ENCODE measurements around the gene ATP9A. TPM values are rescaled to one million over a fixed set of nuclear protein-coding genes. Genes with fewer than 3 reads are reported as not detected.

The ATP9A gene
- total RNA-seq, 4 donors from 2014 or later = 14.8 to 23.7 (median 18.7) TPM

DNA sequence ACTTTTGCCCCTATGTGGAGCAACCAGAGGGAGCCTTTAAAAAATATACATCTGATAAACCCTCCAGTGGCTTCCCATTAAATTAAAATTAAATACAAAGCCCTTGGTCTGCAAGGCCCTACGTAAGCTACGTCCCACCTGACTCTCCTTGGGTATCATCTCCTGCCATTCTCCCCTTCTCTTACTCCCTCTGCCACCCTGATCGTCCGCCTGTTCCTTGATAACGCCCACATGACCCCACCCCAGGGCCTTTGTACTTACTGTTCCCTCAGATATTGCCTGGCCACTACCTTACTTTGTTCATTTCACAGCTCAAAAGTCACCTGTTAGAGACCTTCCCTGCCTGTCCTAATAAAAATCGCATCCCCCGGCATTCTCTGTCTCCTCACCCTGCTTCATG, 220.2 kb downstream of the ATP9A start:
- H3K4me3 ChIP-seq = no peak overlapping the region
- WGBS = 93% methylated on average over 7 of the region's 7 CpGs
- H3K9me3 ChIP-seq = no peaks in the 10 kb centered on the region
- H3K4me1 ChIP-seq = peaks cover 7% of the 10 kb centered on the region
- no peak overlapping the region for H3K27ac ChIP-seq
- H3K27me3 ChIP-seq = no peaks in the 10 kb centered on the region
- DNase-seq (ENCODE audit: low spot score in 2 of 2) = no peak
- H3K36me3 ChIP-seq = no peaks in the 10 kb centered on the region
- TF ChIP-seq EP300 (IDR thresholded peaks at IDR 0.05) = no peak
- no peak for TF ChIP-seq POLR2AphosphoS5 (IDR thresholded peaks at IDR 0.05)
- TF ChIP-seq, protein P1, sequence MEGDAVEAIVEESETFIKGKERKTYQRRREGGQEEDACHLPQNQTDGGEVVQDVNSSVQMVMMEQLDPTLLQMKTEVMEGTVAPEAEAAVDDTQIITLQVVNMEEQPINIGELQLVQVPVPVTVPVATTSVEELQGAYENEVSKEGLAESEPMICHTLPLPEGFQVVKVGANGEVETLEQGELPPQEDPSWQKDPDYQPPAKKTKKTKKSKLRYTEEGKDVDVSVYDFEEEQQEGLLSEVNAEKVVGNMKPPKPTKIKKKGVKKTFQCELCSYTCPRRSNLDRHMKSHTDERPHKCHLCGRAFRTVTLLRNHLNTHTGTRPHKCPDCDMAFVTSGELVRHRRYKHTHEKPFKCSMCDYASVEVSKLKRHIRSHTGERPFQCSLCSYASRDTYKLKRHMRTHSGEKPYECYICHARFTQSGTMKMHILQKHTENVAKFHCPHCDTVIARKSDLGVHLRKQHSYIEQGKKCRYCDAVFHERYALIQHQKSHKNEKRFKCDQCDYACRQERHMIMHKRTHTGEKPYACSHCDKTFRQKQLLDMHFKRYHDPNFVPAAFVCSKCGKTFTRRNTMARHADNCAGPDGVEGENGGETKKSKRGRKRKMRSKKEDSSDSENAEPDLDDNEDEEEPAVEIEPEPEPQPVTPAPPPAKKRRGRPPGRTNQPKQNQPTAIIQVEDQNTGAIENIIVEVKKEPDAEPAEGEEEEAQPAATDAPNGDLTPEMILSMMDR (IDR thresholded peaks at IDR 0.05) = no peak
- TF ChIP-seq POLR2A (IDR thresholded peaks at IDR 0.05) = no peak

Other genes starting within 250 kb of the ATP9A start
- 10 to 100 TPM in 2 of 4 donors, 1 to 10 TPM in 2; 5.4 to 15.7 (median 8.4) TPM for gene NFATC2, start 225.7 kb downstream of the ATP9A start, total RNA-seq
- under 1 TPM in 3 of 4 donors, not detected in 1; 0.08 to 0.89 (median 0.59) TPM for gene SALL4, start 34.1 kb upstream of the ATP9A start, total RNA-seq